HL-60 (cell line): ENCODE measurements around the gene KCNT1.

Source experiments
- DNase-seq, 2 experiments: peaks; one replicate each; pipeline ENCODE4 v3.0.0-alpha.2; 2010 to 2020; ENCODE audit warnings: low read depth in 1 of 2, low spot score in 1 of 2
- H3K27ac ChIP-seq: fragments of 250-450 bp; sonication (Bioruptor Pico); replicated peaks from 2 replicates; pipeline ENCODE4 v1.5.1; 2020; ENCODE audit warnings: mild to moderate bottlenecking, moderate library complexity
- H3K27me3 ChIP-seq: fragments of 250-450 bp; sonication (Bioruptor Pico); 2 replicates; pipeline ENCODE4 v1.5.1; 2021; ENCODE audit warnings: mild to moderate bottlenecking, moderate library complexity; ENCODE audit not compliant: insufficient read depth, poor library complexity, severe bottlenecking
- H3K4me3 ChIP-seq: replicated peaks from 2 replicates; pipeline ENCODE4 v1.5.1; 2011; ENCODE audit warnings: mild to moderate bottlenecking, control low read depth, low read length; ENCODE audit not compliant: insufficient read depth
- GABPA ChIP-seq: IDR thresholded peaks from 2 replicates; pipeline ENCODE4 v1.6.1; 2012; ENCODE audit warnings: low read depth
- POLR2AphosphoS5 ChIP-seq: IDR thresholded peaks from 2 replicates; pipeline ENCODE4 v1.6.1; 2012; ENCODE audit warnings: low read depth
- SPI1 ChIP-seq: IDR thresholded peaks from 2 replicates; pipeline ENCODE4 v1.6.1; 2012; ENCODE audit warnings: low read depth, mild to moderate bottlenecking, borderline replicate concordance
- TF ChIP-seq, protein P1 (sequence below): IDR thresholded peaks from one replicate; pipeline ENCODE4 v1.5.1; 2011; ENCODE audit warnings: low read length, control low read depth, inconsistent platforms; ENCODE audit not compliant: insufficient read depth
- TF ChIP-seq, protein P2 (sequence below): IDR thresholded peaks from 2 replicates; pipeline ENCODE4 v1.6.1; 2012; ENCODE audit warnings: low read depth; ENCODE audit not compliant: insufficient replicate concordance

The KCNT1 gene

DNA sequence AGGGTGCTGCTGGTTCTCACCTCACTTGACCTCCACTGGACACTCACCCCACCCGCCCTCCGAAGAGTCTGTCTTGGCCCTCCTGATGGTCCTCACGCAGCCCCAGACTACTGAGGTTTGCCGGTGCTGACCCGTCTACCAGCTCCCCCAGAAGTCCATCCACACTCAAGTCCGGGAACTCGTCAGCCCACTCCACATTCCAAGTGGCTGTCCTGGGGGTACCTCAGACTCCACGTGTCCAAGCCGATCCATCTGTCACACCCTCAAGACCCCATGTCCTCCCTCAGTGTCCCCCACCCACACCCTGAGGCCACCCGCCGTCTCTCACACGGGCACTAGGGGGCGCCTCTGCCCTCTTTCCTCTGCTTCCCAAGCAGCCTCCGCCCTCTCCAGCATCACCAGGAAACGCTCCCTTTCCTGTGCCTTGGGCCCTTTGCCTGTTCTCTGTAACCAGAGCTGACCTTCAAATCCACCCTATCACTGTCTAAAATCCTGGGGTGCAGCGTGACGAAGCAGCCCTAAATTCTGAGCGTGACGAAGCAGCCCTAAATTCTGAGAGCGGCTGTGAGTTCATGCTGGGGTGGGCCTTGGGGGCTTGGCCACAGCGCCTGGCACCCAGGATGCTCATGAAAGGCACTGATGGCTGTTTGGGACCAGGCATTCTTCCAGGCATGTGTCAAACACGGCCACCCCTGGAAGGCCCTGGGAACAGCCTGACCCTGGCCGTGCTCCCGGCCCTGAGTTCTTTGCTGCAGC, 95.7 kb downstream of the KCNT1 start:
- TF ChIP-seq, protein P1, sequence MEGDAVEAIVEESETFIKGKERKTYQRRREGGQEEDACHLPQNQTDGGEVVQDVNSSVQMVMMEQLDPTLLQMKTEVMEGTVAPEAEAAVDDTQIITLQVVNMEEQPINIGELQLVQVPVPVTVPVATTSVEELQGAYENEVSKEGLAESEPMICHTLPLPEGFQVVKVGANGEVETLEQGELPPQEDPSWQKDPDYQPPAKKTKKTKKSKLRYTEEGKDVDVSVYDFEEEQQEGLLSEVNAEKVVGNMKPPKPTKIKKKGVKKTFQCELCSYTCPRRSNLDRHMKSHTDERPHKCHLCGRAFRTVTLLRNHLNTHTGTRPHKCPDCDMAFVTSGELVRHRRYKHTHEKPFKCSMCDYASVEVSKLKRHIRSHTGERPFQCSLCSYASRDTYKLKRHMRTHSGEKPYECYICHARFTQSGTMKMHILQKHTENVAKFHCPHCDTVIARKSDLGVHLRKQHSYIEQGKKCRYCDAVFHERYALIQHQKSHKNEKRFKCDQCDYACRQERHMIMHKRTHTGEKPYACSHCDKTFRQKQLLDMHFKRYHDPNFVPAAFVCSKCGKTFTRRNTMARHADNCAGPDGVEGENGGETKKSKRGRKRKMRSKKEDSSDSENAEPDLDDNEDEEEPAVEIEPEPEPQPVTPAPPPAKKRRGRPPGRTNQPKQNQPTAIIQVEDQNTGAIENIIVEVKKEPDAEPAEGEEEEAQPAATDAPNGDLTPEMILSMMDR, result peak; percentile 38
- no peak for TF ChIP-seq SPI1
- DNase-seq, result peak in 1 of 2 experiments; percentile 46
- Histone ChIP-seq H3K4me3 (no peak overlapping the region), H3K27ac (no peak overlapping the region), H3K27me3 (no peaks in the 10 kb centered on the region)

DNA sequence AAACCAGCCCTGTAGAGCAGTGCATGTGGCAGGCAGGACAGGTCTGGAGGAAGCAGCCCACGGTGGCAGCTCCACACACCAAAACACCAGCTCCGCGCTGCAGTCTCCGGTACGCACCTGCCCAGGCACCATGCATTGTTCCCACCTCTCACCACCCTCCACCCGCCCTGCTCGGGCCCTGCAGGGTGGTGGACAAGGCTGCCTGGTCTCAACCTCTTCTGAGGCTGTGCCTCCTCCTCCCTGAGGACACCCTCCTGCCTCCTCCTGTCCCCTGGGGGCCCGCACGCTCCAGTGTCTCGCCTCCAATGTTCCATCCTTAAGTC, 96.2 kb downstream of the KCNT1 start:
- TF ChIP-seq, protein P2, sequence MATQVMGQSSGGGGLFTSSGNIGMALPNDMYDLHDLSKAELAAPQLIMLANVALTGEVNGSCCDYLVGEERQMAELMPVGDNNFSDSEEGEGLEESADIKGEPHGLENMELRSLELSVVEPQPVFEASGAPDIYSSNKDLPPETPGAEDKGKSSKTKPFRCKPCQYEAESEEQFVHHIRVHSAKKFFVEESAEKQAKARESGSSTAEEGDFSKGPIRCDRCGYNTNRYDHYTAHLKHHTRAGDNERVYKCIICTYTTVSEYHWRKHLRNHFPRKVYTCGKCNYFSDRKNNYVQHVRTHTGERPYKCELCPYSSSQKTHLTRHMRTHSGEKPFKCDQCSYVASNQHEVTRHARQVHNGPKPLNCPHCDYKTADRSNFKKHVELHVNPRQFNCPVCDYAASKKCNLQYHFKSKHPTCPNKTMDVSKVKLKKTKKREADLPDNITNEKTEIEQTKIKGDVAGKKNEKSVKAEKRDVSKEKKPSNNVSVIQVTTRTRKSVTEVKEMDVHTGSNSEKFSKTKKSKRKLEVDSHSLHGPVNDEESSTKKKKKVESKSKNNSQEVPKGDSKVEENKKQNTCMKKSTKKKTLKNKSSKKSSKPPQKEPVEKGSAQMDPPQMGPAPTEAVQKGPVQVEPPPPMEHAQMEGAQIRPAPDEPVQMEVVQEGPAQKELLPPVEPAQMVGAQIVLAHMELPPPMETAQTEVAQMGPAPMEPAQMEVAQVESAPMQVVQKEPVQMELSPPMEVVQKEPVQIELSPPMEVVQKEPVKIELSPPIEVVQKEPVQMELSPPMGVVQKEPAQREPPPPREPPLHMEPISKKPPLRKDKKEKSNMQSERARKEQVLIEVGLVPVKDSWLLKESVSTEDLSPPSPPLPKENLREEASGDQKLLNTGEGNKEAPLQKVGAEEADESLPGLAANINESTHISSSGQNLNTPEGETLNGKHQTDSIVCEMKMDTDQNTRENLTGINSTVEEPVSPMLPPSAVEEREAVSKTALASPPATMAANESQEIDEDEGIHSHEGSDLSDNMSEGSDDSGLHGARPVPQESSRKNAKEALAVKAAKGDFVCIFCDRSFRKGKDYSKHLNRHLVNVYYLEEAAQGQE, result no peak
- TF ChIP-seq, protein P1, result no peak

DNA sequence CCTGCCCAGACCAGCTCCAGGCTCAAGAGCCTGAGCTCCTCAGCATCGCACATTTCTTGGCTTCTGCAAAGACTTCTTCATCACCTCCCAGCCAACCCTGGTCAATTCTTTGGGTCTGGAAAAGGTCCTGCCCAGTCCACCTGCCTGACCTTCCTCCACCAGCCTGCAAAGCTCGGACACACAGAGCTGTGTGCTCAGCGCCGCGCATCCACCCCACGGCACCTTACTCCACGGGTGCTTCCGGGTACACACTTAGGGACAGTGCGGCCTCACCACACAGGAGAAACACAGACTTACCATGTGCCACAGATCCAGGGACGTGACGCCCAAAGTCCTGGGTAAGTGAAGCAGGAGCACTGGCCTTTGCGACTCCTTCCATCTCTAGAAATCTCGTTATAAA, 97.3 kb downstream of the KCNT1 start:
- Histone ChIP-seq H3K4me3 (no peak overlapping the region), H3K27me3 (no peaks in the 10 kb centered on the region), H3K27ac (no peak overlapping the region)
- no peak for DNase-seq
- no peak for TF ChIP-seq POLR2AphosphoS5
- TF ChIP-seq, protein P1, result no peak

More for the DNA sequence above, 96.2 kb downstream of the KCNT1 start:
- Histone ChIP-seq H3K27ac (no peak overlapping the region), H3K27me3 (no peaks in the 10 kb centered on the region), H3K4me3 (no peak overlapping the region)
- no peak for DNase-seq

DNA sequence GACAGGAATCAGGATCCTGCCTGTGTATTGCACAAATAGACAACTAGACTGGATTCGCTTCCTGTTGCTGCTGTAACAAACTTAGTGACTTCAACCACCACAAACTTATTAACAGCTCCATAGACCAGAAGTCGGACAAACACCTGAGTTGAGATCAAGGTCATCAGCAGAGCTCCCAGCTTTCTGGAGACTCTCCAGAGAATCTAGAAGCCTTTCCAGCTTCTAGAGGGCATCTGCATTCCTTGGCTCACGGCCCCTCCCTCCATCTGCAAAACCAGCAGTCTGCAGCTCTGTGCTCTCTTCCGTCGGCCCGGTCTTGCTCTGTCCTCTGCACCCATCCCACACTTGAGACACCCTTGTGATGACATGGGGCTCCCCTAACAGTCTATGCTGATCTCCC, 99.1 kb downstream of the KCNT1 start:
- DNase-seq, result peak in 1 of 2 experiments; percentile 15
- H3K27me3 ChIP-seq, result no peaks in the 10 kb centered on the region
- no peak overlapping the region for H3K27ac ChIP-seq
- H3K4me3 ChIP-seq, result no peak overlapping the region
- no peak for TF ChIP-seq POLR2AphosphoS5
- TF ChIP-seq, protein P2, result no peak
- TF ChIP-seq, protein P1, result no peak
- no peak for TF ChIP-seq GABPA
- no peak for TF ChIP-seq SPI1
